DMS 273 (cell line): Measurements from ENCODE around the gene ZBTB44.

ENCODE experiments used
- DNase-seq: peaks from one replicate; lab custom pipeline; 2025; ENCODE audit not compliant: unreplicated experiment; lab: John Stamatoyannopoulos, UW

ZBTB44 gene

GRCh38 chr11:130216221-130216550 lies 98.5 kb downstream of the ZBTB44 start:
- DNase-seq, result no peak

GRCh38 chr11:130215531-130216220 lies 99.0 kb downstream of the ZBTB44 start:
- peak; percentile 7 for DNase-seq

GRCh38 chr11:130214861-130215530 lies 99.7 kb downstream of the ZBTB44 start:
- DNase-seq, result no peak

- no peak for DNase-seq
These were observed 100.8 kb downstream of the ZBTB44 start for GRCh38 chr11:130213979-130214281.

GRCh38 chr11:130213143-130213978 lies 101.4 kb downstream of the ZBTB44 start:
- peak; percentile 76 for DNase-seq

GRCh38 chr11:130212431-130212961 lies 102.2 kb downstream of the ZBTB44 start:
- DNase-seq, result no peak

GRCh38 chr11:130211781-130212401 lies 102.8 kb downstream of the ZBTB44 start:
- DNase-seq, result no peak

GRCh38 chr11:130211144-130211543 lies 103.6 kb downstream of the ZBTB44 start:
- no peak for DNase-seq

- no peak for DNase-seq
These were observed 104.5 kb downstream of the ZBTB44 start for GRCh38 chr11:130209954-130210854.

GRCh38 chr11:130209128-130209932 lies 105.4 kb downstream of the ZBTB44 start:
- DNase-seq, result no peak

GRCh38 chr11:130208241-130209127 lies 106.2 kb downstream of the ZBTB44 start:
- no peak for DNase-seq

GRCh38 chr11:130206141-130206540 lies 108.6 kb downstream of the ZBTB44 start:
- no peak for DNase-seq

- DNase-seq, result no peak
These were observed 110.0 kb downstream of the ZBTB44 start for GRCh38 chr11:130204703-130205095.

- no peak for DNase-seq
These were observed 110.7 kb downstream of the ZBTB44 start for GRCh38 chr11:130203766-130204702.

- no peak for DNase-seq
These were observed 111.7 kb downstream of the ZBTB44 start for GRCh38 chr11:130202818-130203689.

GRCh38 chr11:130202009-130202817 lies 112.5 kb downstream of the ZBTB44 start:
- DNase-seq, result no peak
